SU-DHL-6 (cell line): ENCODE data around the gene CYB5R3.

Source experiments
- EZH2phosphoT487 ChIP-seq: fragments of 200-600 bp; sonication (generic), shearing (Covaris generic); conservative IDR thresholded peaks from 2 replicates; pipeline ENCODE4 v1.6.1; 2018; ENCODE audit warnings: mild to moderate bottlenecking, antibody characterized with exemption, low read length, moderate library complexity, mixed read lengths
- TF ChIP-seq, protein P1 (sequence below): fragments of 200-600 bp; sonication (generic); IDR thresholded peaks from one replicate; pipeline ENCODE4 v1.5.1; 2017; ENCODE audit warnings: antibody characterized with exemption, mild to moderate bottlenecking, low read length, moderate library complexity; ENCODE audit not compliant: insufficient read depth, poor library complexity, severe bottlenecking

DNA sequence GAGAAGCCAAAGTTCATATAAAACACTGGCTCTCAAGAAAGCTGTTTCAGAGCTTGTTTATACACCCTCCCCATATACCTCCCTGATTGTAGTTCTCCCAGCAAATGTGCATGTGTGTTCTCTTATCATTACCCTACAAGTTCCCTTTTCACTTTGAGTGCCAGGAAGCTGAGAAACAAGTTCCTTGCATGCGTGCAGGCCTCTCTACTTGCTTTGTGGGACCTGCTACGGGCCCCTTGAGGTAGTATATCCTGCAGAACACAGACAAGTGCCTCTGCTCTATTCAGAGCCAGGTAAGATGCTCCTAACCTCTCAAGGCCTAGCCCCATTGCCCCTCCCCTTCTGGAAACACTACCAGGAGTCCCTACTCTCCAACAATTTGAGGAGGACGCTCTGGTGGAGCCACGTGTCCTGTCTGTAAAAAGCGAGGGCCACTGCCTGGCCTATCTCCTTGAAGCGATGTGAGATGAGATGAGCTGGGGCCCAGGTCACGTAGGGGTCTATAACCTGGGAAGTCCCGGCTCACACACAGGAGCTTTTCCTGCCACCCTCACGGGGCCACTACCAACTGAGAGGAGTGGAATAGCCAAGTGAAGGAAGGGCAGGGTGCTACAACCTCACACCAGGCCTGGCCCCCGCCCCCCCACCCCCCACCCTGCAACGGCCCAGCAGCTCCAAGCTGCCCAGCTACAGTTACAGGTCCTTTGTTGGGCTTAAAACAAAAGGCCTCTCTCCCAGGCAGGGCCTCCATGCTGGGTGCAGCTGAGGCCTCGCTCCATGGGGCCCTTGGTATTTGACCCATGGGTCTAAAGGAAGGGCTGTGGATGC is 6.2 kb downstream of the CYB5R3 start:
- TF ChIP-seq, protein P1, sequence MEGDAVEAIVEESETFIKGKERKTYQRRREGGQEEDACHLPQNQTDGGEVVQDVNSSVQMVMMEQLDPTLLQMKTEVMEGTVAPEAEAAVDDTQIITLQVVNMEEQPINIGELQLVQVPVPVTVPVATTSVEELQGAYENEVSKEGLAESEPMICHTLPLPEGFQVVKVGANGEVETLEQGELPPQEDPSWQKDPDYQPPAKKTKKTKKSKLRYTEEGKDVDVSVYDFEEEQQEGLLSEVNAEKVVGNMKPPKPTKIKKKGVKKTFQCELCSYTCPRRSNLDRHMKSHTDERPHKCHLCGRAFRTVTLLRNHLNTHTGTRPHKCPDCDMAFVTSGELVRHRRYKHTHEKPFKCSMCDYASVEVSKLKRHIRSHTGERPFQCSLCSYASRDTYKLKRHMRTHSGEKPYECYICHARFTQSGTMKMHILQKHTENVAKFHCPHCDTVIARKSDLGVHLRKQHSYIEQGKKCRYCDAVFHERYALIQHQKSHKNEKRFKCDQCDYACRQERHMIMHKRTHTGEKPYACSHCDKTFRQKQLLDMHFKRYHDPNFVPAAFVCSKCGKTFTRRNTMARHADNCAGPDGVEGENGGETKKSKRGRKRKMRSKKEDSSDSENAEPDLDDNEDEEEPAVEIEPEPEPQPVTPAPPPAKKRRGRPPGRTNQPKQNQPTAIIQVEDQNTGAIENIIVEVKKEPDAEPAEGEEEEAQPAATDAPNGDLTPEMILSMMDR = no peak
- TF ChIP-seq EZH2phosphoT487 = no peak
